Fibroblast of lung (primary cell): ENCODE measurements around the gene SYT15.
"Not testable (repeated sequence)": the region's sequence is repeated elsewhere in the genome, so short reads cannot be mapped to it uniquely, and the experiment has no call there.

Experiments
- CTCF ChIP-seq, 2 donors: IDR thresholded peaks in 1 of 2; conservative IDR thresholded peaks in 1 of 2; 1 replicate in 1 of 2; 2 replicates in 1 of 2; pipeline ENCODE4 v1.5.1; 2011 to 2012; ENCODE audit warnings: low read length in 2 of 2, control low read depth in 1 of 2, inconsistent platforms in 1 of 2, low read depth in 1 of 2, mild to moderate bottlenecking in 1 of 2
- EZH2 ChIP-seq: IDR thresholded peaks from 2 replicates; pipeline ENCODE4 v1.5.1; 2012; ENCODE audit warnings: low read length, control low read depth, mild to moderate bottlenecking; ENCODE audit errors: missing control alignments

GRCh38 chr10:46634698-46635097 lies 55.8 kb downstream of the SYT15 start:
- TF ChIP-seq CTCF (conservative IDR thresholded peaks at IDR 0.05 in 1 of 2, IDR thresholded peaks at IDR 0.05 in 1 of 2; ENCODE audit: low read depth in 1 of 2, low read length in 2 of 2); EZH2: not testable (repeated sequence)
